GM18505 (cell line): ENCODE measurements around the gene FTMT.
"Not testable (repeated sequence)": the region's sequence is repeated elsewhere in the genome, so short reads cannot be mapped to it uniquely, and the experiment has no call there.

Experiments used
- ATAC-seq: cut with Tn5 transposase; IDR thresholded peaks from one replicate; pipeline ENCODE4 v1.9.1; 2021; ENCODE audit not compliant: unreplicated experiment
- POLR2A ChIP-seq: IDR thresholded peaks from 4 replicates; pipeline ENCODE4 v1.6.1; 2011; ENCODE audit warnings: borderline replicate concordance; ENCODE audit not compliant: insufficient read depth, insufficient read length; ENCODE audit errors: extremely low read depth

Gene FTMT

GRCh38 chr5:121851643-121852574, at the start of gene FTMT:
Gene FTMT (plus strand): TSS chr5:121851882. CDS start chr5:121851964, 82 bp downstream.
- no peak for ATAC-seq
- no peak for TF ChIP-seq POLR2A

GRCh38 chr5:121805251-121805650, 46.4 kb upstream of the FTMT start:
- ATAC-seq, result not testable (repeated sequence)

GRCh38 chr5:121805911-121806310, 45.8 kb upstream of the FTMT start:
- no peak for ATAC-seq
- TF ChIP-seq POLR2A, result no peak

GRCh38 chr5:121816164-121816563, 35.5 kb upstream of the FTMT start:
- no peak for TF ChIP-seq POLR2A
- ATAC-seq, result no peak

GRCh38 chr5:121819682-121820261, 31.9 kb upstream of the FTMT start:
- no peak for TF ChIP-seq POLR2A

GRCh38 chr5:121833617-121834016, 18.1 kb upstream of the FTMT start:
- no peak for ATAC-seq
- no peak for TF ChIP-seq POLR2A

More at GRCh38 chr5:121819682-121820261, 31.9 kb upstream of the FTMT start:
- no peak for ATAC-seq

GRCh38 chr5:121834021-121834420, 17.7 kb upstream of the FTMT start:
- no peak for ATAC-seq

GRCh38 chr5:121841892-121842291, 9.8 kb upstream of the FTMT start:
- ATAC-seq, result no peak
- no peak for TF ChIP-seq POLR2A

More at GRCh38 chr5:121834021-121834420, 17.7 kb upstream of the FTMT start:
- TF ChIP-seq POLR2A, result no peak

- TF ChIP-seq POLR2A, result no peak
- no peak for ATAC-seq
Observed at GRCh38 chr5:121850272-121850671, 1.4 kb upstream of the FTMT start.

- no peak for ATAC-seq
- TF ChIP-seq POLR2A, result no peak
Observed at GRCh38 chr5:121853850-121854249, 2.2 kb downstream of the FTMT start.

GRCh38 chr5:121862801-121863200, 11.1 kb downstream of the FTMT start:
- ATAC-seq, result no peak
- TF ChIP-seq POLR2A, result no peak

GRCh38 chr5:121863753-121864285, 12.1 kb downstream of the FTMT start:
- ATAC-seq, result no peak
- TF ChIP-seq POLR2A, result no peak

GRCh38 chr5:121867403-121867802, 15.7 kb downstream of the FTMT start:
- ATAC-seq, result no peak
- no peak for TF ChIP-seq POLR2A

GRCh38 chr5:121870489-121870888, 18.8 kb downstream of the FTMT start:
- no peak for TF ChIP-seq POLR2A
- ATAC-seq, result no peak
